HEK293 (cell line): ENCODE results near the gene SMAD7.

Source experiments
- BCL11A ChIP-seq: fragments of 450-650 bp; formaldehyde crosslinking; IDR thresholded peaks from 2 replicates; pipeline ENCODE4 v1.5.1; 2016; ENCODE audit warnings: low read depth, missing biosample characterization, missing genetic modification characterization
- ELK4 ChIP-seq: IDR thresholded peaks from 2 replicates; pipeline ENCODE4 v1.6.1; 2011; ENCODE audit warnings: mild to moderate bottlenecking, low read depth, low read length, borderline replicate concordance
- FEZF1 ChIP-seq: fragments of 450-650 bp; formaldehyde crosslinking; IDR thresholded peaks from 2 replicates; pipeline ENCODE4 v1.5.1; 2016; ENCODE audit warnings: missing biosample characterization, missing genetic modification characterization
- GLI2 ChIP-seq: fragments of 450-650 bp; formaldehyde crosslinking; IDR thresholded peaks from 2 replicates; pipeline ENCODE4; 2017; ENCODE audit warnings: missing biosample characterization, missing genetic modification characterization, low read depth, borderline replicate concordance
- GLI4 ChIP-seq: fragments of 450-650 bp; formaldehyde crosslinking; IDR thresholded peaks from 2 replicates; pipeline ENCODE4 v1.5.1; 2016; ENCODE audit warnings: missing biosample characterization, missing genetic modification characterization
- HOXA7 ChIP-seq: sonication (generic); formaldehyde crosslinking; IDR thresholded peaks from 2 replicates; pipeline ENCODE4 v1.8.1; 2022; ENCODE audit warnings: missing genetic modification reagents, borderline replicate concordance
- KLF10 ChIP-seq: fragments of 450-650 bp; IDR thresholded peaks from 2 replicates; pipeline ENCODE4 v1.5.1; 2018; ENCODE audit warnings: missing biosample characterization, mild to moderate bottlenecking, missing genetic modification characterization
- KLF7 ChIP-seq: fragments of 450-650 bp; formaldehyde crosslinking; IDR thresholded peaks from 2 replicates; pipeline ENCODE4 v1.5.1; 2016; ENCODE audit warnings: missing biosample characterization, missing genetic modification characterization, borderline replicate concordance
- KLF8 ChIP-seq: fragments of 450-650 bp; formaldehyde crosslinking; IDR thresholded peaks from 2 replicates; pipeline ENCODE4 v1.5.1; 2016; ENCODE audit warnings: missing biosample characterization, missing genetic modification characterization
- KLF9 ChIP-seq: fragments of 450-650 bp; formaldehyde crosslinking; IDR thresholded peaks from 2 replicates; pipeline ENCODE4 v1.5.1; 2016; ENCODE audit warnings: missing biosample characterization, missing genetic modification characterization, low read depth
- MEIS1 ChIP-seq: sonication (generic); formaldehyde crosslinking; IDR thresholded peaks from 2 replicates; pipeline ENCODE4 v1.8.1; 2022; ENCODE audit warnings: missing genetic modification reagents, mild to moderate bottlenecking, borderline replicate concordance
- OSR2 ChIP-seq: fragments of 450-650 bp; formaldehyde crosslinking; IDR thresholded peaks from 2 replicates; pipeline ENCODE4 v1.5.1; 2016; ENCODE audit warnings: missing biosample characterization, missing genetic modification characterization
- SALL2 ChIP-seq: fragments of 450-650 bp; formaldehyde crosslinking; IDR thresholded peaks from 2 replicates; pipeline ENCODE4 v1.5.0; 2017; ENCODE audit warnings: missing biosample characterization, mild to moderate bottlenecking, missing genetic modification characterization, borderline replicate concordance
- SCRT2 ChIP-seq: fragments of 450-650 bp; formaldehyde crosslinking; IDR thresholded peaks from 2 replicates; pipeline ENCODE4 v1.5.1; 2016; ENCODE audit warnings: missing biosample characterization, missing genetic modification characterization
- TCF7L2 ChIP-seq: IDR thresholded peaks from 2 replicates; pipeline ENCODE4 v1.6.1; 2011; ENCODE audit warnings: low read depth, mild to moderate bottlenecking, inconsistent platforms, low read length, moderate library complexity, borderline replicate concordance
- WT1 ChIP-seq: fragments of 450-650 bp; formaldehyde crosslinking; IDR thresholded peaks from 2 replicates; pipeline ENCODE4 v1.5.1; 2016; ENCODE audit warnings: missing biosample characterization, missing genetic modification characterization
- YY2 ChIP-seq: fragments of 450-650 bp; formaldehyde crosslinking; IDR thresholded peaks from 2 replicates; pipeline ENCODE4 v1.5.1; 2016; ENCODE audit warnings: missing biosample characterization, missing genetic modification characterization
- ZFP3 ChIP-seq: fragments of 450-650 bp; formaldehyde crosslinking; IDR thresholded peaks from 2 replicates; pipeline ENCODE4 v1.5.1; 2016; ENCODE audit warnings: low read depth, missing biosample characterization, missing genetic modification characterization
- ZNF112 ChIP-seq: fragments of 450-650 bp; formaldehyde crosslinking; IDR thresholded peaks from 2 replicates; pipeline ENCODE4 v1.5.0; 2017; ENCODE audit warnings: missing biosample characterization, missing genetic modification characterization
- ZNF133 ChIP-seq: fragments of 450-650 bp; formaldehyde crosslinking; IDR thresholded peaks from 2 replicates; pipeline ENCODE4 v1.5.1; 2016; ENCODE audit warnings: missing biosample characterization, missing genetic modification characterization
- ZNF18 ChIP-seq: fragments of 450-650 bp; formaldehyde crosslinking; IDR thresholded peaks from 2 replicates; pipeline ENCODE4 v1.5.1; 2016; ENCODE audit warnings: missing biosample characterization, missing genetic modification characterization
- ZNF23 ChIP-seq: fragments of 450-650 bp; formaldehyde crosslinking; IDR thresholded peaks from 2 replicates; pipeline ENCODE4 v1.5.1; 2016; ENCODE audit warnings: missing biosample characterization, missing genetic modification characterization, borderline replicate concordance
- ZNF248 ChIP-seq: fragments of 450-650 bp; formaldehyde crosslinking; IDR thresholded peaks from 2 replicates; pipeline ENCODE4 v1.5.1; 2017; ENCODE audit warnings: missing biosample characterization, missing genetic modification characterization
- ZNF266 ChIP-seq: fragments of 450-650 bp; formaldehyde crosslinking; IDR thresholded peaks from 2 replicates; pipeline ENCODE4 v1.5.1; 2016; ENCODE audit warnings: missing biosample characterization, missing genetic modification characterization, low read depth
- ZNF302 ChIP-seq: fragments of 450-650 bp; formaldehyde crosslinking; IDR thresholded peaks from 2 replicates; pipeline ENCODE4 v1.5.1; 2016; ENCODE audit warnings: missing biosample characterization, missing genetic modification characterization, low read depth
- ZNF324 ChIP-seq: fragments of 450-650 bp; formaldehyde crosslinking; IDR thresholded peaks from 2 replicates; pipeline ENCODE4 v1.5.1; 2016; ENCODE audit warnings: missing biosample characterization, missing genetic modification characterization
- ZNF423 ChIP-seq: fragments of 450-650 bp; formaldehyde crosslinking; IDR thresholded peaks from 2 replicates; pipeline ENCODE4 v1.5.1; 2016; ENCODE audit warnings: missing biosample characterization, missing genetic modification characterization
- ZNF48 ChIP-seq: fragments of 450-650 bp; formaldehyde crosslinking; IDR thresholded peaks from 2 replicates; pipeline ENCODE4 v1.5.1; 2016; ENCODE audit warnings: missing biosample characterization, missing genetic modification characterization
- ZNF501 ChIP-seq: fragments of 450-650 bp; formaldehyde crosslinking; IDR thresholded peaks from 2 replicates; pipeline ENCODE4 v1.5.1; 2016; ENCODE audit warnings: missing biosample characterization, missing genetic modification characterization
- ZNF514 ChIP-seq: fragments of 450-650 bp; formaldehyde crosslinking; IDR thresholded peaks from 2 replicates; pipeline ENCODE4 v1.5.1; 2016; ENCODE audit warnings: missing biosample characterization, missing genetic modification characterization
- ZNF529 ChIP-seq: fragments of 450-650 bp; formaldehyde crosslinking; IDR thresholded peaks from 2 replicates; pipeline ENCODE4 v1.5.1; 2017; ENCODE audit warnings: missing genetic modification characterization, missing biosample characterization; ENCODE audit not compliant: insufficient replicate concordance
- ZNF560 ChIP-seq: fragments of 450-650 bp; formaldehyde crosslinking; IDR thresholded peaks from 2 replicates; pipeline ENCODE4 v1.5.1; 2017; ENCODE audit warnings: missing biosample characterization, missing genetic modification characterization, borderline replicate concordance
- ZNF596 ChIP-seq: fragments of 450-650 bp; IDR thresholded peaks from 2 replicates; pipeline ENCODE4 v1.5.0; 2018; ENCODE audit warnings: missing biosample characterization, mild to moderate bottlenecking, missing genetic modification characterization, moderate library complexity
- ZNF623 ChIP-seq: fragments of 450-650 bp; formaldehyde crosslinking; IDR thresholded peaks from 2 replicates; pipeline ENCODE4 v1.5.1; 2016; ENCODE audit warnings: missing biosample characterization, missing genetic modification characterization
- ZNF701 ChIP-seq: fragments of 450-650 bp; formaldehyde crosslinking; IDR thresholded peaks from 2 replicates; pipeline ENCODE4 v1.5.1; 2016; ENCODE audit warnings: missing biosample characterization, missing genetic modification characterization
- ZNF76 ChIP-seq: fragments of 450-650 bp; formaldehyde crosslinking; IDR thresholded peaks from 2 replicates; pipeline ENCODE4; 2016; ENCODE audit warnings: low read depth, missing biosample characterization, missing genetic modification characterization, borderline replicate concordance
- ZNF776 ChIP-seq: fragments of 450-650 bp; formaldehyde crosslinking; IDR thresholded peaks from 2 replicates; pipeline ENCODE4 v1.5.0; 2017; ENCODE audit warnings: missing biosample characterization, missing genetic modification characterization, borderline replicate concordance
- ZNF792 ChIP-seq: fragments of 450-650 bp; formaldehyde crosslinking; IDR thresholded peaks from 2 replicates; pipeline ENCODE4 v1.5.1; 2016; ENCODE audit warnings: missing biosample characterization, missing genetic modification characterization
- ZXDB ChIP-seq: fragments of 450-650 bp; formaldehyde crosslinking; IDR thresholded peaks from 2 replicates; pipeline ENCODE4 v1.5.1; 2016; ENCODE audit warnings: missing biosample characterization, missing genetic modification characterization

SMAD7 gene

GRCh38 chr18:48952287-48953103 lies 1.7 kb upstream of the SMAD7 start (continued):
- TF ChIP-seq KLF9 (tag by site-specific recombination) (peak; percentile 67; the same call in 1 of the 2 replicates), ZNF324 (no peak), OSR2 (peak; percentile 10; the same call in 1 of the 2 replicates), ZNF423 (tag by site-specific recombination) (no peak), SCRT2 (tag by site-specific recombination) (no peak), KLF10 (tag by site-specific recombination) (peak; percentile 71; the same call in 1 of the 2 replicates), GLI4 (no peak), KLF7 (tag by site-specific recombination) (peak; percentile 24; the same call in 1 of the 2 replicates), ZNF76 (tag by site-specific recombination) (no peak), BCL11A (tag by site-specific recombination) (peak; percentile 74; the same call in 1 of the 2 replicates), WT1 (tag by site-specific recombination) (peak; percentile 79), MEIS1 (no peak), ELK4 (no peak), ZNF501 (tag by site-specific recombination) (peak; percentile 96; the same call in 1 of the 2 replicates), ZNF23 (tag by site-specific recombination) (no peak), ZXDB (tag by site-specific recombination) (peak; percentile 79), ZNF792 (tag by site-specific recombination) (no peak), FEZF1 (no peak; the same call in 1 of the 2 replicates), ZNF266 (tag by site-specific recombination) (no peak), ZNF596 (no peak), ZNF133 (no peak), ZNF48 (tag by site-specific recombination) (no peak), ZNF623 (tag by site-specific recombination) (0 out of 2 replicates have a peak, but pooled peaks have one; percentile 8), SALL2 (no peak), ZNF248 (tag by site-specific recombination) (no peak), TCF7L2 (no peak), KLF8 (tag by site-specific recombination) (peak; percentile 77), ZNF514 (tag by site-specific recombination) (no peak), HOXA7 (CRISPR knock-in tag) (no peak), ZNF18 (tag by site-specific recombination) (peak; percentile 60; the same call in 1 of the 2 replicates), ZNF302 (no peak), ZFP3 (no peak), ZNF112 (tag by site-specific recombination) (no peak), ZNF529 (no peak), GLI2 (tag by site-specific recombination) (no peak), YY2 (tag by site-specific recombination) (no peak), ZNF560 (tag by site-specific recombination) (no peak), ZNF701 (no peak), ZNF776 (tag by site-specific recombination) (no peak)
